GM21447 (cell line): Measurements from ENCODE around the gene MICOS13.
"Not testable (repeated sequence)": the region's sequence is repeated elsewhere in the genome, so short reads cannot be mapped to it uniquely, and the experiment has no call there.

Source experiments
- ATAC-seq: cut with Tn5 transposase; IDR thresholded peaks from one replicate; pipeline ENCODE4 v1.9.1; 2021; ENCODE audit not compliant: unreplicated experiment

MICOS13 gene

GRCh38 chr19:5680437-5681368, at the start of gene MICOS13, which contains the start of gene HSD11B1L:
TSS of gene MICOS13 (minus strand) at chr19:5680516. CDS start at chr19:5680486, 30 bp downstream.
TSS of gene HSD11B1L (plus strand) at chr19:5681027. CDS start at chr19:5684833, 3,806 bp downstream.
- peak; percentile 88 for ATAC-seq

GRCh38 chr19:5727453-5728050, 47.2 kb upstream of the MICOS13 start:
- no peak for ATAC-seq

- ATAC-seq: peak; percentile 80
Observed at GRCh38 chr19:5719961-5720790, 39.9 kb upstream of the MICOS13 start, which contains the start of the genes CATSPERD and LONP1. TSS of gene CATSPERD (plus strand) at chr19:5720637. CDS start at chr19:5720738, 101 bp downstream. TSS of gene LONP1 (minus strand) at chr19:5720146. CDS start at chr19:5720132, 14 bp downstream.

GRCh38 chr19:5719274-5719960, 39.1 kb upstream of the MICOS13 start:
- peak; percentile 3 for ATAC-seq

- ATAC-seq: no peak
Observed at GRCh38 chr19:5718579-5719273, 38.4 kb upstream of the MICOS13 start.

GRCh38 chr19:5718037-5718578, 37.8 kb upstream of the MICOS13 start:
- no peak for ATAC-seq

GRCh38 chr19:5717215-5717935, 37.1 kb upstream of the MICOS13 start:
- no peak for ATAC-seq

GRCh38 chr19:5714816-5715215, 34.5 kb upstream of the MICOS13 start:
- ATAC-seq: no peak

- ATAC-seq: no peak
Observed at GRCh38 chr19:5713228-5713627, 32.9 kb upstream of the MICOS13 start.

GRCh38 chr19:5711713-5712161, 31.4 kb upstream of the MICOS13 start:
- no peak for ATAC-seq

GRCh38 chr19:5711025-5711424, 30.7 kb upstream of the MICOS13 start:
- no peak for ATAC-seq

- no peak for ATAC-seq
Observed at GRCh38 chr19:5707576-5708575, 27.6 kb upstream of the MICOS13 start.

GRCh38 chr19:5706876-5707573, 26.7 kb upstream of the MICOS13 start:
- no peak for ATAC-seq

- ATAC-seq: no peak
Observed at GRCh38 chr19:5705552-5705951, 25.2 kb upstream of the MICOS13 start.

- ATAC-seq: no peak
Observed at GRCh38 chr19:5703819-5704818, 23.8 kb upstream of the MICOS13 start.

GRCh38 chr19:5702053-5702410, 21.7 kb upstream of the MICOS13 start:
- ATAC-seq: not testable (repeated sequence)
